B cell (primary cell): ENCODE measurements around the gene IP6K2. TPM values are rescaled to one million over a fixed set of nuclear protein-coding genes. Genes with fewer than 3 reads are reported as not detected.

Source experiments
- ATAC-seq: fragments of 200-7000 bp; cut with Tn5 transposase; one replicate; pipeline ENCODE4 v1.10.0; 2021; ENCODE audit warnings: low read depth, mild to moderate bottlenecking, moderate number of reproducible peaks, moderate library complexity
- CTCF ChIA-PET: fragments of 350-600 bp; sonication (Branson Sonifier 250); formaldehyde crosslinking; loops from one replicate; lab custom pipeline; 2021; ENCODE audit warnings: antibody characterized with exemption, inconsistent platforms; lab: Charles Lee
- POLR2A ChIA-PET: fragments of 350-600 bp; sonication (Branson Sonifier 250); formaldehyde crosslinking; loops from one replicate; lab custom pipeline; 2021; ENCODE audit warnings: antibody characterized with exemption; lab: Charles Lee
- DNase-seq: peaks from one replicate; pipeline ENCODE4 v3.0.0; 2013
- H2AFZ ChIP-seq: 2 replicates; pipeline ENCODE4 v1.6.1; 2012; ENCODE audit warnings: mild to moderate bottlenecking, low read depth, low read length; ENCODE audit not compliant: insufficient read depth, poor library complexity, severe bottlenecking
- H3K27ac ChIP-seq, 2 donors: 1 replicate in 1 of 2; 2 replicates in 1 of 2; pipeline ENCODE4 v1.5.1; 2012 to 2013; ENCODE audit warnings: low read length in 2 of 2, mild to moderate bottlenecking in 2 of 2, moderate library complexity in 1 of 2
- H3K27me3 ChIP-seq, 4 experiments: fragments of 200-600 bp in 1 of 4; sonication (generic) in 1 of 4; replicated peaks in 1 of 4; 1 replicate in 2 of 4; 2 replicates in 2 of 4; pipeline versions ENCODE4 v1.6.1 to v1.7.0; 2013 to 2016; ENCODE audit warnings: low read length in 3 of 4, mild to moderate bottlenecking in 2 of 4, mixed read lengths in 1 of 4, moderate library complexity in 1 of 4; ENCODE audit not compliant: insufficient read depth in 4 of 4, control insufficient read depth in 3 of 4; ENCODE audit errors: control extremely low read depth in 1 of 4
- H3K36me3 ChIP-seq, 2 experiments: replicated peaks in 1 of 2; 1 replicate in 1 of 2; 2 replicates in 1 of 2; pipeline versions ENCODE4 v1.6.1 to v1.7.1; 2013; ENCODE audit warnings: low read length in 1 of 2; ENCODE audit not compliant: insufficient read depth in 2 of 2, control insufficient read depth in 1 of 2; ENCODE audit errors: control extremely low read depth in 1 of 2, extremely low read depth in 1 of 2
- H3K4me1 ChIP-seq, 2 donors: fragments of 200-600 bp in 1 of 2; sonication (generic) in 1 of 2; 1 replicate in 1 of 2; 2 replicates in 1 of 2; pipeline versions ENCODE4 v1.5.1 to v1.6.1; 2013 to 2017; ENCODE audit warnings: low read length in 2 of 2; ENCODE audit not compliant: control insufficient read depth in 2 of 2, insufficient read depth in 2 of 2
- H3K4me2 ChIP-seq: replicated peaks from 2 replicates; pipeline ENCODE3; 2012; ENCODE audit warnings: mild to moderate bottlenecking, low read depth, low read length; ENCODE audit not compliant: poor library complexity, severe bottlenecking
- H3K4me3 ChIP-seq, 5 experiments: fragments of 200-600 bp in 1 of 5; sonication (generic) in 1 of 5; 1 replicate in 3 of 5; 2 replicates in 2 of 5; pipeline versions ENCODE4 v1.5.1 to v1.7.0; 2011 to 2016; ENCODE audit warnings: low read length in 4 of 5, mild to moderate bottlenecking in 4 of 5, low read depth in 2 of 5, control low read depth in 1 of 5, moderate library complexity in 1 of 5; ENCODE audit not compliant: insufficient read depth in 1 of 5; ENCODE audit errors: control extremely low read depth in 1 of 5, extremely low read depth in 1 of 5
- H3K79me2 ChIP-seq: fragments of 200-600 bp; sonication (generic); one replicate; pipeline ENCODE4 v1.6.0; 2016; ENCODE audit warnings: low read length; ENCODE audit not compliant: control insufficient read depth, insufficient read depth
- H3K9ac ChIP-seq: fragments of 200-600 bp; sonication (generic); 2 replicates; pipeline ENCODE4 v1.6.1; 2017; ENCODE audit warnings: mild to moderate bottlenecking, low read length, moderate library complexity
- H3K9me3 ChIP-seq, 3 donors: one replicate each; pipeline versions ENCODE4 v1.6.1 to v1.7.1; 2013; ENCODE audit warnings: low read length in 2 of 3; ENCODE audit not compliant: control insufficient read depth in 2 of 3, insufficient read depth in 1 of 3; ENCODE audit errors: control extremely low read depth in 1 of 3
- H4K20me1 ChIP-seq: 2 replicates; pipeline ENCODE4 v1.6.0; 2012; ENCODE audit warnings: mild to moderate bottlenecking, low read length; ENCODE audit not compliant: insufficient read depth, control insufficient read depth, poor library complexity, severe bottlenecking
- H3K27ac Mint-ChIP-seq: one replicate; pipeline ENCODE4 v1.8.0; 2021; ENCODE audit warnings: mixed read lengths
- H3K27me3 Mint-ChIP-seq: one replicate; pipeline ENCODE4 v1.8.0; 2021; ENCODE audit warnings: mixed read lengths
- H3K4me1 Mint-ChIP-seq: one replicate; pipeline ENCODE4 v1.8.0; 2021; ENCODE audit warnings: mixed read lengths
- H3K4me3 Mint-ChIP-seq: one replicate; pipeline ENCODE4 v1.8.0; 2021; ENCODE audit warnings: mixed read lengths
- H3K9me3 Mint-ChIP-seq: one replicate; pipeline ENCODE4 v1.8.0; 2022; ENCODE audit warnings: mixed read lengths; ENCODE audit not compliant: insufficient read depth
- CTCF ChIP-seq: fragments of 200-600 bp; IDR thresholded peaks from one replicate; pipeline ENCODE4 v1.8.0; 2022; ENCODE audit warnings: antibody characterized with exemption, mild to moderate bottlenecking
- EZH2 ChIP-seq: IDR thresholded peaks from 2 replicates; pipeline ENCODE4 v1.6.1; 2012; ENCODE audit warnings: borderline replicate concordance, low read depth, mild to moderate bottlenecking, moderate library complexity, low read length; ENCODE audit not compliant: insufficient read depth, poor library complexity, severe bottlenecking
- WGBS: methylation state at CpG from one replicate; pipeline ENCODE4 v1.1.5; 2013; ENCODE audit warnings: missing lambda C conversion rate; ENCODE audit not compliant: insufficient coverage; 5-methylcytosine and 5-hydroxymethylcytosine counted together
- intact Hi-C: fragments of 100-400 bp; cut with micrococcal nuclease; formaldehyde crosslinking; loops from one replicate; pipeline ENCODE4 v1.10.0; 2022
- polyA plus RNA-seq: library from polyadenylated mRNA; depleted of rRNA; stranded (reverse); fragments of >200 nt; gene quantifications from 2 replicates; pipeline ENCODE4 v1.2.3, GENCODE V29; 2012
- total RNA-seq, 2 donors: library from RNA; stranded (reverse); fragments of 120-200 nt in 1 of 2; gene quantifications; 1 replicate in 1 of 2; 2 replicates in 1 of 2; pipeline versions ENCODE4 v1.2.3 to v1.2.4, GENCODE V29; 2013 to 2022

IP6K2 gene
- total and polyA plus RNA-seq, 2 donors (not counting 1 experiment from before 2014, with no cell fraction given) = 132 to 140 TPM

GRCh38 chr3:48688737-48689075, 28.3 kb downstream of the IP6K2 start:
- H3K4me1 Mint-ChIP-seq = peaks cover 21% of the 10 kb centered on the region
- Histone ChIP-seq H3K4me1 (peaks cover 10 to 25% of the 10 kb centered on the region in 2 donors), H3K4me2 (no peak overlapping the region), H4K20me1 (peaks cover 28% of the 10 kb centered on the region), H3K4me3 (no peak overlapping the region), H2AFZ (no peak overlapping the region), H3K9ac (no peak overlapping the region), H3K79me2 (peaks cover 4% of the 10 kb centered on the region), H3K36me3 (peaks cover 4 to 58% of the 10 kb centered on the region in 2 experiments), H3K27me3 (no peaks in the 10 kb centered on the region), H3K9me3 (no peaks in the 10 kb centered on the region), H3K27ac (no peak overlapping the region)
- ChIA-PET CTCF (interaction anchor here (1.0 kb wide), 1 partner anchor 466 kb away, joined by 3 read pairs; no protein-coding TSS in a partner anchor), POLR2A (no interaction called here)
- H3K9me3 Mint-ChIP-seq = no peaks in the 10 kb centered on the region
- TF ChIP-seq EZH2 (no peak), CTCF (no peak)
- no peak for DNase-seq
- WGBS = 100% methylated on average over 1 of the region's 3 CpGs
- H3K27me3 Mint-ChIP-seq = no peaks in the 10 kb centered on the region
- no peak overlapping the region for H3K4me3 Mint-ChIP-seq
- ATAC-seq = no peak
- H3K27ac Mint-ChIP-seq = no peak overlapping the region
- intact Hi-C loops = loop anchor here (5.0 to 10.0 kb wide), 2 partner anchors 224 to 601 kb away; a partner anchor contains a TSS

- Mint-ChIP-seq H3K27ac (peak overlapping the region; percentile 20), H3K4me3 (no peak overlapping the region), H3K4me1 (peaks cover 22% of the 10 kb centered on the region), H3K27me3 (no peaks in the 10 kb centered on the region), H3K9me3 (no peaks in the 10 kb centered on the region)
- ChIA-PET CTCF (interaction anchor here (0.6 to 1.0 kb wide), 3 partner anchors 287 to 467 kb away, joined by 3 read pairs; no protein-coding TSS in a partner anchor), POLR2A (no interaction called here)
- Histone ChIP-seq H3K9ac (no peak overlapping the region), H3K79me2 (peaks cover 4% of the 10 kb centered on the region), H3K27me3 (no peaks in the 10 kb centered on the region), H3K27ac (no peak overlapping the region), H3K36me3 (peaks cover 1 to 53% of the 10 kb centered on the region in 2 experiments), H3K9me3 (no peaks in the 10 kb centered on the region), H2AFZ (no peak overlapping the region), H3K4me3 (no peak overlapping the region), H3K4me2 (no peak overlapping the region), H3K4me1 (peaks cover 10 to 25% of the 10 kb centered on the region in 2 donors), H4K20me1 (peaks cover 23% of the 10 kb centered on the region)
- no peak for ATAC-seq
- DNase-seq = no peak
- intact Hi-C loops = loop anchor here (5.0 to 10.0 kb wide), 2 partner anchors 223 to 601 kb away; a partner anchor contains a TSS
- no peak for TF ChIP-seq EZH2
- WGBS = 95% methylated on average over 18 of the region's 18 CpGs
These were observed 28.8 kb downstream of the IP6K2 start for GRCh38 chr3:48688032-48688736.
